GM11168 (cell line): ENCODE measurements around the gene TTC22.
"Not testable (repeated sequence)": the region's sequence is repeated elsewhere in the genome, so short reads cannot be mapped to it uniquely, and the experiment has no call there.

Experiments
- in situ Hi-C: fragments of 300-500 bp; cut with MboI; formaldehyde crosslinking; loops from one replicate; pipeline ENCODE4 v1.12.0; 2022; ENCODE audit warnings: low sequenced_read_pairs; ENCODE audit not compliant: unreplicated experiment

Gene TTC22

GRCh38 chr1:54792686-54793282 lies 8.3 kb downstream of the TTC22 start:
- in situ Hi-C loops: loop anchor here (10.0 kb wide), 1 partner anchor 118 kb away; no protein-coding TSS in a partner anchor

- in situ Hi-C loops: loop anchor here (10.0 kb wide), 1 partner anchor 117 kb away; no protein-coding TSS in a partner anchor
These were observed 9.1 kb downstream of the TTC22 start for GRCh38 chr1:54791880-54792522.

DNA sequence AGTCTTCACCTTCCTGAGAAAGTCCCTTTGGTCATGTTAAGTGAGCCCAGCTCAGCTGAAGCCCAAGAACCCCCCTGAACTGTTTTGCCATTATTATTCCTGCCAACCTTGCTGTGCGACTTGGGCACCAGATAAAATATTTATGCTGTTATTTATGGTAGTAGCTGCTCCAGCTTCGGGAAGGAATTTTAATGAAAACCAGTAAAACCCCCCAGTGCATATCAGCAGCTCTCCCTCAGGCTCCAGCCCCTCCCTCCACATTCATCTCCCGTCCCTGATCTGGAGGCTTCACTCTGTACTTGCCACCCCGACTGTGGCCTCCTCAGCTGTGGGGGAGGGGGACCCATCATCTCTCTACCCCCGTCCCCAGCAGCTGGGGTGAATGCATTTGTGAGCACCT lies 12.7 kb downstream of the TTC22 start:
- in situ Hi-C loops: no loop called here

- in situ Hi-C loops: no loop called here
These were observed 13.5 kb downstream of the TTC22 start for GRCh38 chr1:54787604-54788003.

DNA sequence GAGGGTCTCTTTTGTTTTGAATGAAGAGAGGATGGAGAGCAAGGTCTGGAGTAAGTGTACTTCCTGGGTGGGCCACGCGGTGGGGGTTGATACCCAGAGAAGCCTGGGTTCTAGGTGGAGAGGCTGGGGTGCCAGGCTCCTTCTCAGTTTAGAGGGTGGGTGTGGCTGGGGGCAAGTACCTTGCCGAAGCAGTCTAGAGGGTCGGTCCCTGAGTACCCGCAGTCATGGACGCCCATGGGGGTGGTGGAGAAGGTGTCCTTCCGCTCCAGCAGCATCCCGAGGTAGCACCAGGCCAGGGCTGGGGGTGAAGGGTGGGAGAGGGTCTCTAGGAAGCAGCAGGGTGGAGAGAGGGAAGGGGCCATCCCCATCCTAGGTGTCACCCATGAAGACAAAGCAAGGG lies 14.3 kb downstream of the TTC22 start:
- in situ Hi-C loops: no loop called here

DNA sequence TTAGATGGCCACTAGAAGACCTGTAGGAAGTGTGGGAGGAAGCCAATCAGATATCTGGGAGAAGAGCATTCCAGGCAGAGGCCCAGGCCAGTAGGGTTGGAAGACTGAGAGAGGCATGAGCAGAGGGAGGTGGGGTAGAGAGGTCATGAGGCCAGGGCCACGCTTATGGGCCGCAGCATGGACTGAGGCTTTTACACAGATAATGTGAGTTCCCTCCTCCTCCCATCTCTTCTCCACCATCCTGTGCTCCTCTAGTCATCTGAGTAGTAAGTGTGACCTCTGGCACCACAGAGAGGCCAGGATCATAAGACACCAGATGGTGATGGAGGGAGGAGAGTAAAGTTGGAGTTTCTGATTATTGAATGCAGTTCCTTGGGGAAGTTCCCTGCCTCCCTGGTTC lies 17.1 kb downstream of the TTC22 start:
- in situ Hi-C loops: no loop called here

GRCh38 chr1:54782588-54782987 lies 18.5 kb downstream of the TTC22 start:
- in situ Hi-C loops: no loop called here

DNA sequence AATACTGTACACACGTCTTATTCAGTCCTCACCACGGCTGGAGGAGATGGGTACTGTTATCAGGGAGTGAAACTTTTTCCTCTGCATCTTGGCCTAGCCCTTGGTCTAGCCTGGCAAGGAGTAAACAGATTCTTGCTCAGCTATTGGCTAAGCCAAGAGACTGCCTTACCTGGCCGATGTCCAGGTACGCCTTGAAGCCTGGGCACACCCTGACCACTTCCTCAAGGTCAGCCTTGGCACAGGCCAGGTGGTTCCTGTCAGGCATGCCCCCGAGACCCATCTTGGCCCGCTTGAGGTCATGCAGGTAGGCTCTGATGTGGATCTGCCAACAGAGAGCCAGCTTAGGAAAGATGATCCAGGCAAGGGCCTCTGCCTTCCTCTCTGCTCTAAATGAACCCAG lies 19.0 kb downstream of the TTC22 start:
- in situ Hi-C loops: no loop called here

DNA sequence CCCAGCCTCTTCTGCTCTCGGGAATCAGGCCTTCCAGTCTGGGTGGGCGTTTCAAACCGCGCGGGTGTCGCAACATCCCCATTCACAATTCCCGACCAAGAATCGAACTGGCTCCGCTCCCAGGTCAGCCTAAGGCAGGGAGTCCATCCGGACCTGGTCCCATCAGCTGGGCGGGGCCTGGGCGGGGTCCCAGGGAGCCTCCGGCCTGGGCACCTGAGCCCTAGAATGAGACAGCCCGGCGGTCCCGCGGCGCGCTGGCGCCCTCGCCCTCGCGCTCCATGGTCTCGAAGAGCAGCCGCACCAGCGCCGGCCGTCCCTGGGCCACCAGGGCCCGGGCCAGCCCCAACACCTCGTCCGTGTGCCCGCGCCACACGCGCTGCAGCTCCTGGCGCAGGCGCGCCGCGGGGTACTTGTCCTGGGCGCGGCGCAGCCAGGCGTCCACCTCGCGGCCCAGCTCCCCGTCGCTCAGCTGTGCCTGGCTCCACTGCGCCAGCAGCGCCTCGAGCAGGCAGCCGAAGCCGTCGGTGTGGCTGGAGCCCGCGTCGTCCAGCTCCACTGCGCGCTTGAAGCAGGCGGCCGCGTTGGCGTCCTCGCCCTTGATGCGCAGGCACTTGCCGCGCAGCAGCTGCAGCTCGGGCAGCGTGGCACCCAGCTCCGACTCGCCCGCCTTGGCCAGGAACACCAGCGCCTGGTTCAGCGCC lies 19.9 kb downstream of the TTC22 start:
- in situ Hi-C loops: no loop called here

GRCh38 chr1:54777431-54777830 lies 23.7 kb downstream of the TTC22 start:
- in situ Hi-C loops: no loop called here

GRCh38 chr1:54777011-54777410 lies 24.1 kb downstream of the TTC22 start:
- in situ Hi-C loops: no loop called here

DNA sequence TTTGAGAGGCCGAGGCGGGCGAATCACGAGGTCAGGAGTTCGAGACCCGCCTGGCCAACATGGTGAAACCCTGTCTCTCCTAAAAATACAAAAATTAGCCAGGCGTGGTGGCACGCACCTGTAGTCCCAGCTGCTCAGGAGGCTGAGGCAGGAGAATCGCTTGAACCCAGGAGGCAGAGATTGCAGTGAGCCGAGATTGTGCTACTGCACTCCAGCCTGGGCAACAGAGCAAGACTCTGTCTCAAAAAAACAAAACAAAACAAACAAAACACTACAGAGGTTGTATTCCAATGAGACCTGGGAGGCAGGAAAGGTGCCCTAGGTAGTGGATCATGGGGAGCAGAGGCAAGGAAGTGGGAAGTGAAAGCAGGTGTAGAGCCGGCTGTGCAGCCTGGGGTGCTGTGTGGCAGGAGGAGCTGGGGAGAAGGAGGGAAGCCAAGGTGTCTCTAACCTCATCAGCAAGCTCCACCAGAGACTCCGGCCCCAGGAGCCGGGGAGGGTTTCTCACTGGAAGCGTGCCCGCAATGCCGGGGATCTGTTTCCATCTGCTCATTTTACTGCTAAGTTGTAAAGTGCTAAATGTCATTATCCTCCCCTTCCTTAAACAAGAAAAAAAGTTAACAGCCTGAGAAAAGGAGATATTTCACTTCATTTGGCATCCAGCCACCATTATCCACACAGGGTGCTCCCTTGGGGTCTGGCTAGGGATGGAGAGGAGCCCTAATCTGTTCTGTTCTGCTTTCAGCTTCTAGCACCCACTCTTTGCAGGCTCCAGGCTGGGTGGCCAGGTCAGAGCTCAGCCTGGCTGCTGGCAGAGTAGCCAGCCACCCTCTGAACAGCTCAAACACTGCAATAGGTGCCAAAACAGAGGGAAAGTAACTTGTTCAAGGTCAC lies 25.0 kb downstream of the TTC22 start:
- in situ Hi-C loops: not testable (repeated sequence)

- in situ Hi-C loops: no loop called here
These were observed 26.2 kb downstream of the TTC22 start for GRCh38 chr1:54774820-54775498.

- in situ Hi-C loops: no loop called here
These were observed 28.2 kb downstream of the TTC22 start for GRCh38 chr1:54772951-54773350.

DNA sequence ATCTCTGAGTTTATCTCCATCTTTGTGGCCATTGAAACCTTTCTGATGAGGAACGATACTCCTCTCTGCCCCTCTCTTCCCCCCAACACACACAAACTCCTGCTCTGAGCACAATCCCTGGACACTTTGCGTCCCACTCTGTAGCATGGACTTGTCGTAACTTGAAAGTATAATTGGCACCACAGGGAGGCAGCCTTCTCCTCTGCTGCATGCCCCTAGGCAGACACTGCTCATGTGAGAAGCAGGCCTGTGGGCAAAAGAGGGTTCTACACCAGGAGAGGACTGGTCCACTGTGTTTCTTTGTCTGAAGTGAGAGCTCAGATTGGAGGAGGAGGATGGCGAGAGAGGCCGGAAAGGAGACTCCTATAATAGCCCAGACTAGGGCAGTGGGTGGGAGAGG lies 33.0 kb downstream of the TTC22 start:
- in situ Hi-C loops: no loop called here

GRCh38 chr1:54767526-54767925 lies 33.6 kb downstream of the TTC22 start:
- in situ Hi-C loops: no loop called here

GRCh38 chr1:54766726-54767125 lies 34.4 kb downstream of the TTC22 start:
- in situ Hi-C loops: no loop called here

DNA sequence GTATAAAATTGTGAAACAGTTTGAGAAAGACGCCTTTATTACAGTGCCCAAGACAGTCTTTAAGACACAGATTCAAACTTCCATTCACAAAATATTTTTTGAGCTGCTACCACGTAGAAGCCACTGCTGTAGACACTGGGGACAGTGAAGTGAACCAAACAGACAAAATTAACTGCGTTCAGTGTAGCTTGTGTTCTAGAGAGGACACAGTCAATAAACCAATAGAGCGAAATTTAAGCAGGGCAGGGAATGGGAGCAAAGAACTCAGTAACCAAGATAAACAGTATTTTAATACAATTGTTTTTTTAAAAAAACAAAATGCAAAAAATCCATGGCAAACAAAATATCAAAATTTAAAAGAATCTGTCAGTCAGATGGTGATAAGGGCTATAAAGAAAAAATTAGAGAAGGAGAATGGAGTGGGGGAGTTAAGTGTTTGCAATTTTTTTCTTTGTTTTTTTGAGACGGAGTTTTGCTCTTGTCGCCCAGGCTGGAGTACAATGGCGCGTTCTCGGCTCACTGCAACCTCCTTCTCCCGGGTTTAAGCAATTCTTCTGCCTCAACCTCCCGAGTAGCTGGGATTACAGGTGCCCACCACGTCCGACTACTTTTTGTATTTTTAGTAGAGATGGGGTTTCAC lies 36.1 kb downstream of the TTC22 start:
- in situ Hi-C loops: no loop called here

DNA sequence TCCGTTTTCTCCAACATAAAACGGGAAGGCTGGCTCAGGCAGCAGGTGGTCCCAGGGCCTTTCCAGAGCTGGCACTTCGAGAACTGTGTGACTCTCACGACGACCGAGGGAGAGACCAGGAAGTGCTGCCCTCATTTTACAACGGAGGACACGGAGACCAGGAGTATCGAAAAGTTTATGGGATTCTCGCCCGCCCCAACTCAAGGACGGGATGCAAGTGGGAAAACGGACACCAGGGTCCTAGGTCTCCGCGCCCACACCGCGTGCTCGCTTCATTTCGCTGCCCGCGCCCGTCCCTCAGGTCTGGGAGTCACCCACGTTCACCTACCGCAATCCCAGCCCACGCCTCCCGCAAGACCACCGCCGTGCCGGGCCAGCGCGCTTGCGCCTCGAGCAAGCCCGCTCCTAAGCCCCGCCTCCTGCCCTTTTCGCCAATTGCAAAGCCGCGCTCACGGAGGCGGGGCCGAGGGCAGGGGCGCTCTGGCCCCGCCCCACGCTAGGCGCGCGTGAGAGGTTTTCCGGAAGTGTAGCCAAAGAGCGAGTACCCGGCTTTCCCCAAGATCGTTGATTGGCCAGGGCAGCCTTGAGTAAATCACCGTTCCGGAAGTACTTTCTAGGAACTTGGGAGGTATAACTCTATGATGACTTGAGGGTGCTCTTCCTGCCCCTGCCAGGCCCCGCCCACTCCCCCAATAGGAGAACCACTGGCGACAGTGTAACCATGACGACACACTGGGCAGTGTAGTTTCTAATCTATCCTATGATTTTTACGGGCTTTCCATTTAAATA lies 36.8 kb downstream of the TTC22 start, which contains the start of gene PARS2:
Gene PARS2 (minus strand): TSS at position 391 of the 789 bp plus-strand sequence. CDS start 5,362 bp downstream, outside the sequence.
- in situ Hi-C loops: no loop called here
